ENCODE results near the gene TRPM2. TPM values are rescaled to one million over a fixed set of nuclear protein-coding genes. Genes with fewer than 3 reads are reported as not detected.

Gene TRPM2
- total RNA-seq, 3 donors from 2014 or later (not counting 1 experiment from before 2014, with no cell fraction given) = 21.7 to 70.5 (median 25.2) TPM

DNA sequence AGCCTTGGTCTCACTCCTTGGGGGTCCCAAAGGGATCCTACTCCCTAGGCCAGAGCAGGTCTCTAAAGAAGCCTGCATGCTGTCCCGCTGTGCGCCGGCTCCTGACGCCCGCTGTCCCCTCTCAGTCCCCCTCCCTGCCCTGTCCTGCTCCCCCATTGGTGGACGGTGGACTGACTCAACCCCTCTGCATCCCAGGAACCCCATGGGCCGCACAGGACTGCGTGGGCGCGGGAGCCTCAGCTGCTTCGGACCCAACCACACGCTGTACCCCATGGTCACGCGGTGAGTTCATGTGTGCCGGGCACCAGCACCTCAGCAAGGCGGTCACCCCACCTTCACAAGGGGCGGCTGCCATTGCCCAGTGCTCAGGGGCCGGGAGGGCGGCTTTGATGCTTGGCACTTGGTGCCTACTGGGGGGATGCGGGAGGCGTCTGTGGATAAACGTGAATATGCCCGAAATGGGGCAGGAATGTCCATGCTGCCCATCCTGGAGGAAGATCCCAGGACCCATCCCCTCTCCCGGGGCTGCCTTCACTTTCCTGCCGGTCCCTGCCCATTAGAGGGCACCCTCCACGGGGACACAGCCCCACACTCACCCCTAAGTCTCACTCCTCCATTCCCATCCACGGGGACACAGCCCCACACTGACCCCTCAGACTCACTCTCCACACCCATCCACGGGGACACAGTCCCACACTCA lies 81.7 kb downstream of the TRPM2 start:
- Histone ChIP-seq H3K4me3 (ENCODE audit: low read length) (no peak overlapping the region), H3K9me3 (ENCODE audit: control insufficient read depth, insufficient read depth, low read length) (no peaks in the 10 kb centered on the region), H3K27me3 (ENCODE audit: control insufficient read depth, insufficient read depth, low read length) (no peaks in the 10 kb centered on the region), H3K4me1 (ENCODE audit: control insufficient read depth, insufficient read depth, low read length) (no peaks in the 10 kb centered on the region), H3K36me3 (ENCODE audit: control insufficient read depth, insufficient read depth, low read length) (peaks cover 5% of the 10 kb centered on the region), H3K27ac (ENCODE audit: low read length) (no peak overlapping the region)
- no peak for ATAC-seq
- Mint-ChIP-seq H3K4me3 (no peak overlapping the region), H3K4me1 (peaks cover 0 to 25% of the 10 kb centered on the region in 2 donors), H3K9me3 (peaks cover 2 to 6% of the 10 kb centered on the region in 2 donors), H3K27ac (peak overlapping the region in 1 of 2 donors; percentile 30), H3K36me3 (peaks cover 17% of the 10 kb centered on the region), H3K27me3 (ENCODE audit: low read depth in 2 of 2) (no peaks in the 10 kb centered on the region)
- 90% methylated on average over 28 of the region's 28 CpGs for WGBS (ENCODE audit: insufficient coverage)
- no peak for TF ChIP-seq CTCF (IDR thresholded peaks at IDR 0.05)
- intact Hi-C loops (cut with micrococcal nuclease) = no loop called here
- no peak for DNase-seq

DNA sequence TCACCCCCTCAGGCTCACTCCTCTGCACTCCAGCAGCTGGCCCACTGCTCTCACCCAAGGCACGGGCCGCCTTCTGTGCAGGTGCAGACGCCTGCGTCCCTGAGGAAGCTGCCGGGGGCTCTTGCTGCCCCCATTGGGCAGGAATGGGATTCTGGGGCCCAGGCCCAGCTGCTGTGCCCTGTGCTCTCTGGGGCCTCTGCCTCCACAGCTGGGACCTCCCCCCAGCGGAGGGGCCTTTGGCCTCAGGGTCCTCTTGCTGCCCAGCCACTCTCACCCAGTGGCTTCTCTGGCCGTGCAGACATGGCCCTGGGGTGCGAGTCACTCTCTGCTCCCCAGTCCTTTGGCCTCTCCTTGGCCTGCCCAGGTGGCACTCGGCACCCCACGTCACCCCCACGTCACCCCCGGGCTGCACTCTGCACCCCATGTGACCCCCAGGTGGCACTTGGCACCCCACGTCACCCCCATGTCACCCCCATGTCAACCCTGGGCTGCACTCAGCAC lies 82.7 kb downstream of the TRPM2 start:
- Histone ChIP-seq H3K27me3 (ENCODE audit: control insufficient read depth, insufficient read depth, low read length) (no peaks in the 10 kb centered on the region), H3K9me3 (ENCODE audit: control insufficient read depth, insufficient read depth, low read length) (no peaks in the 10 kb centered on the region), H3K36me3 (ENCODE audit: control insufficient read depth, insufficient read depth, low read length) (peaks cover 5% of the 10 kb centered on the region), H3K4me1 (ENCODE audit: control insufficient read depth, insufficient read depth, low read length) (no peaks in the 10 kb centered on the region), H3K27ac (ENCODE audit: low read length) (no peak overlapping the region), H3K4me3 (ENCODE audit: low read length) (no peak overlapping the region)
- H3K36me3 Mint-ChIP-seq = peaks cover 10% of the 10 kb centered on the region
- DNase-seq (no peak), ATAC-seq (no peak)
- 95% methylated on average over 13 of the region's 13 CpGs for WGBS (ENCODE audit: insufficient coverage)
- intact Hi-C loops (cut with micrococcal nuclease) = no loop called here
- H3K4me3 Mint-ChIP-seq = no peak overlapping the region
- H3K9me3 Mint-ChIP-seq = peaks cover 0 to 1% of the 10 kb centered on the region in 2 donors
- no peak for TF ChIP-seq CTCF (IDR thresholded peaks at IDR 0.05)
- H3K27me3 Mint-ChIP-seq (ENCODE audit: low read depth in 2 of 2) = no peaks in the 10 kb centered on the region
- peak overlapping the region in 1 of 2 donors; percentile 30 for H3K27ac Mint-ChIP-seq
- peaks cover 0 to 25% of the 10 kb centered on the region in 2 donors for H3K4me1 Mint-ChIP-seq

DNA sequence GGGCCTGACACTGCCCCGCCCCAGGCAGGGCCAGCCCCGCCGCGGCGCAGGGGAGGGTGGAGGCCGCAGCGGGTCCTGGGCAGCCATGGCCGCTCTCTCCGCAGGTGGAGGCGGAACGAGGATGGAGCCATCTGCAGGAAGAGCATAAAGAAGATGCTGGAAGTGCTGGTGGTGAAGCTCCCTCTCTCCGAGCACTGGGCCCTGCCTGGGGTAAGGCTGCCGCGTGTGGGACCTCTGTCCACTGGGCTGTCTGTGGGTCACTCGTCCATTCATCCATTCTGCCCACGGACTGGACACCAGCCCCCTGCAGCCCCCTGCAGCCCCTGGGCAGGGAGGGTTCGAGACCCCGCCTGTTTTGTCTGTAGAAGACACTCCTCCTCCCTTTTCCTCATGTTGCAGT lies 83.5 kb downstream of the TRPM2 start:
- Histone ChIP-seq H3K27ac (ENCODE audit: low read length) (no peak overlapping the region), H3K9me3 (ENCODE audit: control insufficient read depth, insufficient read depth, low read length) (no peaks in the 10 kb centered on the region), H3K4me1 (ENCODE audit: control insufficient read depth, insufficient read depth, low read length) (no peaks in the 10 kb centered on the region), H3K27me3 (ENCODE audit: control insufficient read depth, insufficient read depth, low read length) (no peaks in the 10 kb centered on the region), H3K4me3 (ENCODE audit: low read length) (no peak overlapping the region), H3K36me3 (ENCODE audit: control insufficient read depth, insufficient read depth, low read length) (peaks cover 5% of the 10 kb centered on the region)
- H3K9me3 Mint-ChIP-seq = no peaks in the 10 kb centered on the region
- H3K4me3 Mint-ChIP-seq = no peak overlapping the region
- H3K27ac Mint-ChIP-seq = peak overlapping the region in 1 of 2 donors; percentile 18
- intact Hi-C loops (cut with micrococcal nuclease) = no loop called here
- peaks cover 3% of the 10 kb centered on the region for H3K36me3 Mint-ChIP-seq
- DNase-seq (no peak), ATAC-seq (no peak)
- no peak for TF ChIP-seq CTCF (IDR thresholded peaks at IDR 0.05)
- WGBS (ENCODE audit: insufficient coverage) = 95% methylated on average over 18 of the region's 18 CpGs
- no peaks in the 10 kb centered on the region for H3K27me3 Mint-ChIP-seq (ENCODE audit: low read depth in 2 of 2)
- peaks cover 0 to 22% of the 10 kb centered on the region in 2 donors for H3K4me1 Mint-ChIP-seq

DNA sequence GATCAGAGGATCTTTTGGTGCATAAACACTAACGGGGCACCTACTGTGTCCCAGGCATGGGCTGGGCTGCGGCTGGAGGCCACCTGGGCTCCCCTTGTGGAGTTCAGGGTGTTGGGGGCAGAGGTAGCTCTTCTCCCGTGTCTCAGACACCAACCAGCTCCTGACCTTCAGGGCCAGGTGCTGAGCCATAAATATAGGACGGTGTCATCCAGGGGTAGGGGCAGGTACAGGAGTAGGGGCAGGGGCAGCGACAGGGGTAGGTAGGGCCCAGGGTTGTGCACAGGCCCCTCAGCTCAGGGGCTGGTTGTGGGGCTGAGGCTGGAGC lies 83.9 kb downstream of the TRPM2 start:
- H3K36me3 Mint-ChIP-seq = no peaks in the 10 kb centered on the region
- Histone ChIP-seq H3K9me3 (ENCODE audit: control insufficient read depth, insufficient read depth, low read length) (no peaks in the 10 kb centered on the region), H3K4me3 (ENCODE audit: low read length) (no peak overlapping the region), H3K4me1 (ENCODE audit: control insufficient read depth, insufficient read depth, low read length) (no peaks in the 10 kb centered on the region), H3K27me3 (ENCODE audit: control insufficient read depth, insufficient read depth, low read length) (no peaks in the 10 kb centered on the region), H3K27ac (ENCODE audit: low read length) (no peak overlapping the region), H3K36me3 (ENCODE audit: control insufficient read depth, insufficient read depth, low read length) (peaks cover 5% of the 10 kb centered on the region)
- no peak for TF ChIP-seq CTCF (IDR thresholded peaks at IDR 0.05)
- H3K27ac Mint-ChIP-seq = no peak overlapping the region
- DNase-seq (no peak), ATAC-seq (no peak)
- H3K4me1 Mint-ChIP-seq = peaks cover 0 to 18% of the 10 kb centered on the region in 2 donors
- intact Hi-C loops (cut with micrococcal nuclease) = no loop called here
- no peak overlapping the region for H3K4me3 Mint-ChIP-seq
- H3K27me3 Mint-ChIP-seq (ENCODE audit: low read depth in 2 of 2) = no peaks in the 10 kb centered on the region
- WGBS (ENCODE audit: insufficient coverage) = 83% methylated on average over 5 of the region's 5 CpGs
- no peaks in the 10 kb centered on the region for H3K9me3 Mint-ChIP-seq
